ACHN (cell line): ENCODE measurements around the gene PLA2G6.
"Not testable (repeated sequence)": the region's sequence is repeated elsewhere in the genome, so short reads cannot be mapped to it uniquely, and the experiment has no call there.

Experiments used
- DNase-seq: peaks from one replicate; pipeline ENCODE4 v3.0.0-alpha.2; 2015
- in situ Hi-C: cut with HindIII; loops from 2 replicates; pipeline ENCODE4 v1.10.0; 2017; ENCODE audit warnings: low sequenced_read_pairs, low pct_ligation_motif_present, low pct_unique_long_range_greater_than_20kb

The PLA2G6 gene

GRCh38 chr22:38175206-38176118, 6.2 kb downstream of the PLA2G6 start:
- in situ Hi-C loops, result no loop called here
- DNase-seq, result no peak

GRCh38 chr22:38174626-38175025, 7.0 kb downstream of the PLA2G6 start:
- in situ Hi-C loops, result no loop called here
- DNase-seq, result no peak

- in situ Hi-C loops, result no loop called here
- DNase-seq, result no peak
Measured at GRCh38 chr22:38173641-38173906, 8.1 kb downstream of the PLA2G6 start.

GRCh38 chr22:38172832-38173640, 8.6 kb downstream of the PLA2G6 start:
- in situ Hi-C loops, result no loop called here

GRCh38 chr22:38171927-38172831, 9.5 kb downstream of the PLA2G6 start:
- in situ Hi-C loops, result no loop called here
- no peak for DNase-seq

More at GRCh38 chr22:38172832-38173640, 8.6 kb downstream of the PLA2G6 start:
- no peak for DNase-seq

- in situ Hi-C loops, result no loop called here
- no peak for DNase-seq
Measured at GRCh38 chr22:38170469-38170868, 11.2 kb downstream of the PLA2G6 start.

GRCh38 chr22:38169116-38169515, 12.5 kb downstream of the PLA2G6 start:
- no peak for DNase-seq
- in situ Hi-C loops, result no loop called here

GRCh38 chr22:38167988-38168407, 13.6 kb downstream of the PLA2G6 start:
- in situ Hi-C loops, result no loop called here
- DNase-seq, result no peak

- in situ Hi-C loops, result no loop called here
- DNase-seq, result no peak
Measured at GRCh38 chr22:38165922-38166593, 15.6 kb downstream of the PLA2G6 start.

GRCh38 chr22:38164551-38164918, 17.1 kb downstream of the PLA2G6 start:
- no peak for DNase-seq
- in situ Hi-C loops, result no loop called here

GRCh38 chr22:38163844-38164550, 17.6 kb downstream of the PLA2G6 start:
- in situ Hi-C loops, result no loop called here
- peak; percentile 26 for DNase-seq

- DNase-seq, result no peak
- in situ Hi-C loops, result no loop called here
Measured at GRCh38 chr22:38162881-38163843, 18.5 kb downstream of the PLA2G6 start.

GRCh38 chr22:38155703-38156102, 25.9 kb downstream of the PLA2G6 start:
- in situ Hi-C loops, result no loop called here
- no peak for DNase-seq

- DNase-seq, in situ Hi-C loops: not testable (repeated sequence)
Measured at GRCh38 chr22:38154563-38154915, 27.1 kb downstream of the PLA2G6 start.

- DNase-seq, result no peak
- in situ Hi-C loops, result no loop called here
Measured at GRCh38 chr22:38153821-38154562, 27.6 kb downstream of the PLA2G6 start.

GRCh38 chr22:38151126-38151500, 30.5 kb downstream of the PLA2G6 start:
- in situ Hi-C loops, result no loop called here
- DNase-seq, result no peak
